Central memory CD4-positive, alpha-beta T cell (primary cell): ENCODE results near the gene IRF9.

ENCODE experiments used
- DNase-seq: peaks from one replicate; pipeline ENCODE4 v3.0.0; 2022

Gene IRF9

DNA sequence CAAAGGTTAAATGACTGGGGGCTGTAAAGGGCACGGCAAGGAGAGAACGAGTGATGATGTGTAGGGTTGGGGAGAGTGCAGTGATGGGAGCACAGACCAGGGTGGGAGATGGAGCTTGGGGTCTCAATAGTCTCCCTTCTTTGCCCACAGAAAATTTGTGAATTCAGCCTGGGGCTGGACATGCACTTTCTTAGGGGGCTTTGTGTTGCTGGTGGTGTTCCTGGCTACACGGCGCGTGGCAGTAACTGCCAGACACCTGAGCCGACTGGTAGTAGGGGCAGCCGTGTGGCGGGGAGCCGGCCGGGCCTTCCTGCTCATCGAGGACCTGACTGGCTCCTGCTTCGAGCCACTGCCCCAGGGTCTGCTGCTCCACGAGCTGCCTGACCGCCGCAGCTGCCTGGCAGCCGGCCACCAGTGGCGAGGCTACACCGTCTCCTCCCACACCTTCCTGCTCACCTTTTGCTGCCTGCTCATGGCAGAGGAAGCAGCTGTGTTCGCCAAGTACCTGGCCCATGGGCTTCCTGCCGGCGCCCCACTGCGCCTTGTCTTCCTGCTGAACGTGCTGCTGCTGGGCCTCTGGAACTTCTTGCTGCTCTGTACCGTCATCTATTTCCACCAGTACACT is 28.9 kb upstream of the IRF9 start:
- peak; percentile 32 for DNase-seq

DNA sequence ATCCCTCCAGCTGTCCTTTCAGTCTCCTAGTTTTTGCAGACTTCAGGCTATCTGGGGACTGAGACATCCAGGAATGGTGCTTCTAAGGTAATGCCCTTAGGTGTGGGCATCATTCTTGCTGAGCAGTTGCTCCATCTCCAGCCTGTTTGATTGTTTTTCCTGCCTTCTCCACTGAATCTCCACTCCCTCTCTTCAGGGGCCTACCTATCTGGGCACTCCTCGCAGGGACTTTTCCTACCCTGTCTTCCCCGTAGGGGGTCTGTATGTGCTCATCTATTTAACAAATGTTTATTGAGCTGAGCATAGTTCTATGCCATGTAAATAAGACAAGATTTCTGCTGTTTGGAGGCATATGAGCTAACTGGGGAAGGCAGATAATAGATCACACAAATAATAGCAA is 28.1 kb upstream of the IRF9 start:
- DNase-seq: no peak

DNA sequence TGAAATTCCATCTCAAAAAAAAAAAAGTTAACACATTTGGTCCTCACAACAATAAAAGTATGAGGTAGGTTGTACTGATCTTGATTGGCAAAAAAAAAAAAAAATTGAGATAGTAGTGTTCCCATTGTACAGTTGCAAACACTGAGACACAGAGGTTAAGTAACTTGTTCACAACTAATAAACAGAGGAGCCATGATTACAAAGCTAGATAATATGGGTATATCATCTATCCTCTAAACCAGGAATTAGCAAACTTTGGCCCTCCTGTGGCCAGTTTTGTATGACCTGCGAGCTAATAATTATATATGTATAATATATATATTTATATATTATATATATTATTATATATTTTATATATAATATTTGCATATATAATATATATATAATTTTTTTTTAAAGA is 27.3 kb upstream of the IRF9 start:
- DNase-seq: no peak

DNA sequence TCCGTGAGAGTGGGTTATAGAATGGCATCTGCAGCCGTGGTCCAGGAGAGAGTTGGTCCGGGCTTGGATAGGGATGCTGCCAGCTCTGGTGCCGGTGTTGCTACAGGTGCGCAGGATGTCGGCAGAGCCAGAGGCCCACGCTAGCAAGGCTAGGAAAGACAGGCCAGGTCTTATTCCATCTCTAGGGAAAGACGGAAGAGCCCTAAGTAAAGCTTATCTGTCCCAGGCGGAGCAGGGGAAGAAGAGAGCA is 25.6 kb upstream of the IRF9 start:
- no peak for DNase-seq

DNA sequence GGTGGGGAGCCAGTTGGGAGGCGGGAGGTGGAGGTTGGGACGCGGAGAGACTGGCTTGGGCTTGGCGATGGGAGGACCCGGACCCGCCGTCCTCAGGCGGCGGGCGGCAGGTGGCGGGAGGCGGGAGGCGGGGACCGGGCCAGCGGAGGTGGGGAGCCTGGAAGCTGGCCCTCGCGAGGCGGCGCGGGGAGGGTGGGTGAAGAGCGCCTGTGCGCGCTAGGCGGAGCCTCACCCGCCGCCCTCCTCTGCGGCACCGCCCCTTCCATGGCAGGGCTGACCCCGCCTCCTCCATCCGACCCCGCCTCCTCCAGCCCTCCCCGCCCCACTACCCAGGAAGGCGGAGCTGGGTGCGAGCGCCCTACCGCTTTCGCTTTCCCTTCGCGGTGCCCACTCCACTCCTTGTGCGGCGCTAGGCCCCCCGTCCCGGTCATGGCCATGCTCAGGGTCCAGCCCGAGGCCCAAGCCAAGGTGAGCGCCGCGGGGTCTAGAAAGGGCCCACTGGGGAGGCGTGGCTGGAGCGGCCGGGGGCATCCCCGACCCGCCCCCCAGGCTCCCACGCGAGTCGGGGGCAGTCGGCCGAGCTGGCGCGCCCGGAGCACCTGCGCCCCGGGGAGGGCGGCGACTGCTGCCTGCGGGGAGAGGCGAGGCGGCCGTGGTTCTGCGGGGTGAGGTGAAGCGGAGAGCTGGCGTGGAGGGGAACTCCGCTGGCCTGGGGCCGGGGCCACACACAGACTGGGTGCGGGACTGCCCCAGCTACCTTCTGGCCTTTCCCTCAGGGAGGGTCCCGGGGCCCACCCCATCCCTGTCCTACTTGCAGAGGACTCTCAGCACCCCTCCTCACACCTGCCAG is 25.0 kb upstream of the IRF9 start, which contains the start of gene PSME1:
Gene PSME1 (plus strand): TSS at position 361 of the 850 bp plus-strand sequence. CDS start 69 bp downstream, at position 430.
- peak; percentile 90 for DNase-seq

DNA sequence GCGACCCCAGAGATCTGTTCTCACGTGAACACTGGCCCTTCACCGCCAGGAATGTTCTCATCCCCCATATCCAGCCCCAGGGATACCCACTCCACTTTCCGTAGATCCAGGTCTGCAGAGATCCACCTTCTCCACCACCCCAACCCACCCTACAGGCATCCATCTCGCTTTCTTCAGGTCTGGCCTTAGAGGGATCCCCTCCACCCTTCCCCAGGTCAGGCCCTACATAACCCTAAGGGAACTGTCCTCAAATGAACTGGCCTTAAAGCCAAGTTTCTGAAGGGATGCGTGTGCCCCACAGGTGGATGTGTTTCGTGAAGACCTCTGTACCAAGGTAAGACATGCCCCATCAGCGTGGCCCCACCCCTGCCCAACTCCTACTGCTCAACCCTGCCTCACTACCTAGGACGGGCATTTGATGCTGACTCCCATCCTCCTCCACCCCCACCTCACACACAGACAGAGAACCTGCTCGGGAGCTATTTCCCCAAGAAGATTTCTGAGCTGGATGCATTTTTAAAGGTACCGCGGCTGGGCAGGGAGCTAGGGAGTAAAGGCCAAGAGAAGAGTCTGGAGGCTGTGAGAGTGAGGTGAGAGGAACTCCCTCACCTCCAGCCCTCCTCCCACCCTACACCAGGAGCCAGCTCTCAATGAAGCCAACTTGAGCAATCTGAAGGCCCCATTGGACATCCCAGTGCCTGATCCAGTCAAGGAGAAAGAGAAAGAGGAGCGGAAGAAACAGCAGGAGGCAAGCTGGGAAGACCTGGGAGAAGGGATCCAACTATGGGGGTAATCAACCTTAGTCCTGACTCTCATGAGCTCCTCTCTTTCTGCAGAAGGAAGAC is 24.2 kb upstream of the IRF9 start:
- DNase-seq: no peak

DNA sequence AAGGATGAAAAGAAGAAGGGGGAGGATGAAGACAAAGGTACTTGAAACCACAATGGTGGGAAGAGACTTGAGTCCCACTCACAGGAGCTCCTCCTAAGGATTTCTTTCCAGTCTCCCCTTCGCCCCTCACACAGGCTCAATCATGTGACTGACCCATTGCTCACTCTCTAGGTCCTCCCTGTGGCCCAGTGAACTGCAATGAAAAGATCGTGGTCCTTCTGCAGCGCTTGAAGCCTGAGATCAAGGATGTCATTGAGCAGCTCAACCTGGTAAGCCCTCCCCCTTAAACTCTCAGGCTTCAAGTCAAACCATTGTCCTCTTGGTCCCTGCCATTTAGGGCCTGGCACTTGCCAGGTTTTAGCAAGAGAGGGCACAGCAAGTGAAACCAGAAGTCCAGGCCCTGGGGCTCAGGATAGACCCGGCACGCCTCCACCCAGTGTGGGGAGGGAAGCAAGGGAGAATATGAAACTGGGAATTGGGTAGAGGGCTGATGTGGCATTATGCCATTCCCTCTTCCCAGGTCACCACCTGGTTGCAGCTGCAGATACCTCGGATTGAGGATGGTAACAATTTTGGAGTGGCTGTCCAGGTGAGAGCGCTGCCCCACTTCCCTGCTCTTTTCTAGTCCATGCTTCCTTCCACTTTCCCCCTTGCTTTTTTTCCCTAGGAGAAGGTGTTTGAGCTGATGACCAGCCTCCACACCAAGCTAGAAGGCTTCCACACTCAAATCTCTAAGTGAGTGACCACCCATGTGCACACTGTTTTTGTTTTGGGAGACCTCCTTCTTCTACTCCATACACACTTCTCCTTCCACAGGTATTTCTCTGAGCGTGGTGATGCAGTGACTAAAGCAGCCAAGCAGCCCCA is 23.3 kb upstream of the IRF9 start:
- no peak for DNase-seq

DNA sequence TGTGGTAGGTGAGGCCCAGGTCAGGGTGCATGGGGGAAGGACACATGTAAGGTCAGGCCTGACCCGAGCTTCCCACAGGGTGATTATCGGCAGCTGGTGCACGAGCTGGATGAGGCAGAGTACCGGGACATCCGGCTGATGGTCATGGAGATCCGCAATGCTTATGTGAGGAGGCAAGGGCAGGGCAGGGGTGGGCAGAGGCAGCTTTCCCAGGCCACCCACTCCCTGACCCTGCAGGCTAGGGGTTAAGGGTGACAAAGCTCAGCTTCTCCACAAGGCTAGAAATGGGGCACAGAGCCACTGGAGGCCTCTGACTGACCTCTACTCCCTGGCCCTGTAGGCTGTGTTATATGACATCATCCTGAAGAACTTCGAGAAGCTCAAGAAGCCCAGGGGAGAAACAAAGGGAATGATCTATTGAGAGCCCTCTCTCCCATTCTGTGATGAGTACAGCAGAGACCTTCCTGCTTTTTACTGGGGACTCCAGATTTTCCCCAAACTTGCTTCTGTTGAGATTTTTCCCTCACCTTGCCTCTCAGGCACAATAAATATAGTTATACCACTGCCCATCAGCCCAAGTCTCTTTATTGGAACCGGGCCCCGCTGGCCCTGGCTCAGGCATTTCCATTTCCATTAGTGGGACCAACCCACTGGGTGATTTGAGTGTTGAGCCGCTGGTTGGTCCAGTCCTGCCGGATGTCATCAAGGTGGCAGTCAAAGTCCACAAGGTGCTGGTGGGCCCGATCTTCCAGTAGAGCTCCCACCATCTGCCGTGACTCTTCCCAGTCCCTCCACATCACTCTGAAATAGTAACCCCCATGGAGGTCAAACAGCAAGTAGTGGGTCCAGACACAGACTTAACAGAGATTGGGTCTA is 22.4 kb upstream of the IRF9 start:
- no peak for DNase-seq

DNA sequence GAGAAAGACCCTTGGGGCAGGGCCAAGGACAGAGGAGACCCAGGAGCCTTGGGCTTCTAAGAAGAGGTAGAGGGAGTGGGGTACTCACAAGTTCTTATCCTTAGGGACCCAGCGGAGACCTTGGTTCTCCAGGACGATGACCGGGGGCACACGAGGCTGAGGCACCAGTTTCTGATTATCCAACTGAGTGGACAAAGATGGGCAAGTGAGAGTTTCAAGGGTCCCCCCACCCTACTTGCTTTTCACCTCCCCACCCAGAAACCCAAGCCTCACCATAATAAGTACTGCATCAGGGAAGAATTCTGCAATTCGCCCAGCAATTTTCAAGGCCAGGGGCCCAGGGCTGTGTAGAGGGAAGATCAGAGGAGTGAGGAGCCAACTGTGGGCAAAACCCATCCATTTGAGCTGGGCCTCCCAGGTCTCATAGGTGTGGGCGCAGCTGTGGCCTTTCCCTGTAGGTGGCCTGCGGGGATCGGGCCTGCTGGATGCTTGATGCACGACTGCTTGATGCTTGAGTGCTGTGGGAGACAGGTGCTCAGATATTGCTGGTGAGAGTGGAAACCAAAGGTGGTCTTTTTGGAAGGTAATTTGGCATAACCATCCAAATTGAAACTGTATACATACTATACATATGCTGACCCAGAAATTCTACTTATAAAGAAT is 21.7 kb upstream of the IRF9 start:
- DNase-seq: no peak

DNA sequence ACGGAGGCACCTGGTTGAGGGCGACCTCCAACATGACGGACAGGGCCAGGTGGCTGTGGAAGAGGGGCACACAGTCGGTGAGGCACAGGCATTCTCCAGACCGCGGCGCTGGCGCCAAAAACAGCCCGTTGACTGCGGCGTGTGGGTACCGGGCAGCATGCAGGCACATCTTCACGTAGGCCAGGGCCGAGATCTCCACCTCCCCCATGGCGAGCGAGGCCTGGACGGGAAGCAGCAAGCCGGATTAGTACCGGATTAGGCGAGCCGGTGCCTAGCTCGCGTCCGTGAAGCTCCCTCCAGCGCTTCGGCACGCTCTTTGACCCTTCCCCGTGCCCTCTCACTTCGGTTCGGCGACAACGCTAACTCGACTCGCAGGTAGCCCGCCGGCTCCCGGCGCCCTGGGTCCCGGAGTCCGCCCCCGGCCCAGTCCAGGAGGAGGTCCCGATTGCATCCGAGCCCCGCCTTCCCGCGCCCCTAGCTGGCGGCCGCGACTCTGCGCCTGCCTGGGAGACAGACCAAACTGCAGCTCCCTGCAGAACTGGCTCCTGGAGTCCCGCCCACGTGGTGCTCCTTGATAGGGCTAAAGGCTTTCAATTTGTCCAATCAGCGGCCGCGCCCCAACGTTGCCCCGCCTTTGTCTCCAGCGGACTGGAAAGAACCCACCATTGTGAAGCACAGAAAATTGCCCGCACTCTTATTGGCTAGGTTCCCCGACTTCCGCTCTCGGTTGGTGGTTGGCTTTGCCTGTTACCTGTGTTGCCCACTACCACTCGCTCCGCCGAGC is 19.8 kb upstream of the IRF9 start, which contains the start of gene EMC9:
Gene EMC9 (minus strand): TSS at position 495 of the 784 bp plus-strand sequence. CDS start 287 bp downstream, at position 208.
- DNase-seq: peak; percentile 99

DNA sequence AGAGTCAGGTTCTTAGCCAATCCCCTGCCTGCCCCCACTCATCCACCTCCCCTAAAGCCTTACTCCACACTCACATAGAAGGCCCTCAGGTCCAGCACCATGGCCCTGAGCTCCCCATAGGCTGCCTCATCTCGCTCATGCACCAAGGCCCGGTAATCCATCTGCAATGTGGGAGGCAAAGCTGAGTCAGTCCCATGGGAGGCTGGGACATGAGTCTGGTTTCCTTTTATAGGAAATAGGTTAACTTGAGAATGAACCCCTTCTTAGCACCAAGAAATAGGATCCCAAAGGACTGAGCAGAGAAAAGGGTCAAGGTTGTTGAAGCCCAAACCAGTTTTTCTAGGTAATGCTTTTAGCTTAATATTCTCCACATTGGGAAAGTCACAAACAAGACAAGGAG is 17.6 kb upstream of the IRF9 start:
- DNase-seq: no peak

DNA sequence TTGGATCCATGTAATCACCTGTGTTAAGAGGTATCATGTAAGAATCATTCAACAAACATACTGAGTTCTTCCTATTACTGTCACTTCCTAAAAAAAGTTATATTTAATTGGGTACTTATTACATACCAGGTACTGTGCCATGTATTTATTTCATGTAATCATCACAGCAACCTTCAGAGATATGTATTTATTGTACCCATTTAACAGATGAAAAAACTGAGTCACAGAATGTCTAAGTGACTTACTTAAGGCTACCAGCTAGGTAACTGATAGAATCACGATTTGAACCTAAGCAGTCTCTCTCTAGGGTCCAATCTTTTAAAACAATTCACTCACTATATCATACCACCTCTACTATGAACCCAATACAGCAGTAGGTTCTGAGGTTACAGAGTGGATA is 16.6 kb upstream of the IRF9 start:
- no peak for DNase-seq

DNA sequence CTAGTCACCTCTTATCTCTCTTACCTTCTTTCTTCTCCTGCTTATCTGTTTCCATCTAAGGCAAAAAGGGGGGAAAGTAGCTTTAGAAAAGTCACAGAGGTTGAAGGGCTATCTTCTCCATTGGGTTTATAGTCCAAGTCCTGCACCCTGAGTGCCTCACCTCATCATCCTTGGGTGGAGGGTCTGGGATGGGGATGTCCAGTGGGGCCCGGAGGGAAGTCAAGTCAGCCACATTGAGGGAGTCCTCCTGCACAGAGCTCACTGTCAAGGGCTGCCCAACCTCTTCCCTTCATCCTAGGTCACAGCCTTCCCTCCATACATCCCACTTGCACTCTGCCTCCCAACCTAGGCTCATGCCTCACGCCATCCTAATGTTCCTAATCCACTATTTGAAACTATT is 15.8 kb upstream of the IRF9 start:
- no peak for DNase-seq

DNA sequence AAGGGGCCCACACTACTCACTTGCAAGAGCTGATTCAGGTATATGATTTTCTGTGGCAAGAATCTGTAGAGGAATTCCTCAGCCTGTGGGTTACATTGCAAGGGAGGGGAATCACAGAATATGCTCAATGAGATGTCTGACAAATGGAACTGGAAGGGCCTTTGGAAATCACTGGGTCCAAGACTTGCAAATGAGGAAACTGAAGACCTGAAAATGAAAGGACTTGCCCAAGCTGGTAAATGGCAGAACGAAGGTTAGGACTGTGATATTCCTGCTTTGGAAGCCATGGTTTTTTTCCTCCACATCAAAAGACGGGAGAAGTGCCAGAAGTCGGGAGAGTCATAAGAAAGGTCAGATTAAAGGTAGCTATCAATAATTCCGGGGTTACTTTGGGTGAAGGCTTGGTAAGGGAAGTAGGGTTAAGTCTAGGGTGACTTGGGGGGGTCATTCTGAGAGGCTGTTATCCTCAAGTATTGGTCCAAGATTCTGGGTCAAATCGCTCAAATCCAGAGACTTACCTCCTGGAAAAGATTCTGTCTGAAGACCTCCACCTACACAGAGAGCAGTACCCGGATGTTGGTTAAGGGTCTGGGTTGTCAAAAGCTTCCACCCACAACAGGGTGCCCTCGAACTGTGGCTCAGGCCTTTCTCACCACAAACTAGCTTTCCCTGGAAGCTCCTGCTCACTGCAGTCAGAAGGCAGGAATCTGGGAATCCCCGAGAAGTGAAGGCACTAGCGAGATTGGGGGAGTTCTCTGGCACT is 15.2 kb upstream of the IRF9 start:
- DNase-seq: no peak

DNA sequence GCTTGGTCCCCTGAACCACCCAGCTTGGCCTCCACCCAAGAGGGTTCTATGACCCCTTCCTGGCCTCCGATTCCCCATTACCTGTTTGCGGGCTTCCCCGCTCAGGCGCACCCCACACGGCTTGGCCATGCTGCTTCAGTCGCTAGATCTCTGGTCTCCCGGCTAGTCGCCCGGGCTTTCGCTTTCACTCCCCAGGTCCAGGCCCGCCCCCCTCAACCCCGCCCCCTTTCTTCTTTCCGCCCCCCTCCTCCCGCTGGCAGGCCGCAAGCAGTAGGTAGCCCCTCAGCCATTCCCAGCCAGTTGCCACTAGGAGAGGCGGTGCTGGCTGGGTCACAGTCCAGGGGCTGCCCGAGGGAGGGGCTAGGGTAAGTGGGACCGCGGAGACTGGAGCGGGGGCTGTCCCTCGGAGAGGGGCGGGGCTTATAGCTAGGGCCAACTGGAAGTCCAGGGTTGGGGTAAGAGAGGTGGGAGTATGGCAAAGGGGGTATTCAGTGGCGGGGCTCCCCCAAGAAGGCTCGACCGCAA is 14.6 kb upstream of the IRF9 start, which contains the start of gene PSME2:
Gene PSME2 (minus strand): TSS at position 158 of the 525 bp plus-strand sequence. CDS start 29 bp downstream, at position 129.
- peak; percentile 80 for DNase-seq

DNA sequence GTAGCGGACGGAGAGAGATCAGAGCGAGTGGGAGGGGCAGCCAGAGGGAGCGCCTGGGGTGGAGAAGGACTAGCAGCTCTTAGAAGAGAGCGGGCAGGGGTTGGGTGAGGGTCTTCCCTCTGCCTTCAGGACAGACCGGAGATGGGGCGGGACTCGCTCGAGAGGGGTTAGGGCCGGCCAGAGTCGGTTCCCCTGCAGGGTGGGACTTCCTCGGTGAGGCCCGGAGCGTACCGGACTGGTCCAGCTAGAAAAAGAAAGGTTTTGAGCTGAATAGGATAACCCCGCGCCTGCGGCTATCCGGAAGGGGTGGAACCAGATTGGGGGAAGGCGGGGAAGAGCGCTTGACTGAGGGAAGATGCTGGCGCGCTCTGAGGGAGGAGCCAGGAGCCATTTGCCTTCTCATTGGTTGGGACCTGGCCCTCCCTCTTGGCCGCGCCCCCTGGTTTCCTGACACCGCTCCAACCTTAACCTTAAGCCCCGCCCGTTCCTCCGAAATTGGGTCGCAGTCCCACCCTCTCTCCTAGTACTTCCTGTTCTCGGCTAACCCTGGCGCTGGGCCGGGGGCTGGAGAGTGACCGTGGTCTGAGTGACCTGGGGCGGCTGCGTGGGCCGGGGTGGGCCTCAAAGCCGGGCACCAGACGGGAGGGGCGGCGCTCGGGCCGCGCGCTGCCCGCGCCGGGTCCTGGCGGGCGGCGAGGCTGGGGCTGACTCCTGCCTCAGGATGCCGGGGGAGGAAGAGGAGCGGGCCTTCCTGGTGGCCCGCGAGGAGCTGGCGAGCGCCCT is 13.9 kb upstream of the IRF9 start, which contains the start of gene RNF31:
Gene RNF31 (plus strand): TSS at position 521 of the 783 bp plus-strand sequence. CDS start 201 bp downstream, at position 722.
- DNase-seq: peak; percentile 96

DNA sequence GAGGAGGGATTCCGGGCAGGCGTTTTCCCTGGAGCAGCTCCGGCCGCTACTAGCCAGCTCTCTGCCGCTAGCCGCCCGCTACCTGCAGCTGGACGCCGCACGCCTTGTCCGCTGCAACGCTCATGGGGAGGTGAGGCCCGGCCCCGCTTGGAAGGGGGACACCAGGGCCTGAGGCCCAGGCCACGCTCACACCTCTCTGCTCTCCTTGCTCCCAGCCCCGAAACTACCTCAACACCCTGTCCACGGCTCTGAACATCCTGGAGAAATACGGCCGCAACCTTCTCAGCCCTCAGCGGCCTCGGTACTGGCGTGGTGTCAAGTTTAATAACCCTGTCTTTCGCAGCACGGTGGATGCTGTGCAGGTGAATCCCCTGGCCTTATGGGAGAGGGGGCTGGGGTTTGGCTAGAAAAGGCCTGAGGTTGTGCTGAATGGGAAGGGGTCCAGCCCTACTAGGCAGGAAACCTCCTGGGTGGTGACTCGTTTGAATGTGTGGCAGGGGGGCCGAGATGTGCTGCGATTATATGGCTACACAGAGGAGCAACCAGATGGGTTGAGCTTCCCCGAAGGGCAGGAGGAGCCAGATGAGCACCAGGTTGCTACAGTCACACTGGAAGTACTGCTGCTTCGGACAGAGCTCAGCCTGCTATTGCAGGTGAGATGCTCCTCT is 13.2 kb upstream of the IRF9 start:
- DNase-seq: no peak
